PC-3 (cell line): ENCODE data around the gene DNMT3L. TPM values are rescaled to one million over a fixed set of nuclear protein-coding genes. Genes with fewer than 3 reads are reported as not detected.
A peak's percentile ranks its signal among the peaks of the same experiment; 100 is the strongest.

Source experiments
- ATAC-seq: fragments of 200-7000 bp; cut with Tn5 transposase; 2 replicates; pipeline ENCODE4 v1.9.1; 2020; ENCODE audit warnings: mild to moderate bottlenecking, moderate library complexity
- BruUV-seq: library from RNA; stranded (reverse); fragments of 400-500 nt; replicated peaks from 2 replicates; lab custom pipeline; 2021; lab: Mats Ljungman, UMichigan
- CTCF ChIA-PET: fragments of 300-600 bp; sonication (Branson Sonifier 250); formaldehyde crosslinking; loops from one replicate; lab custom pipeline; 2022; ENCODE audit warnings: antibody characterized with exemption; lab: Charles Lee
- POLR2A ChIA-PET: fragments of 300-600 bp; sonication (Branson Sonifier 250); formaldehyde crosslinking; loops from one replicate; lab custom pipeline; 2022; ENCODE audit warnings: antibody characterized with exemption; ENCODE audit not compliant: unreplicated experiment; lab: Charles Lee
- DNase-seq: peaks from one replicate; pipeline ENCODE4 v3.0.0-alpha.2; 2015
- H2AFZ ChIP-seq: fragments of 300-600 bp; sonication (generic); 2 replicates; pipeline ENCODE4 v1.6.0; 2016; ENCODE audit warnings: antibody characterized with exemption, low read length
- H3F3A ChIP-seq: fragments of 300-600 bp; sonication (generic); one replicate; pipeline ENCODE4 v1.6.0; 2017; ENCODE audit warnings: antibody characterized with exemption, low read length, control low read depth, mild to moderate bottlenecking; ENCODE audit not compliant: unreplicated experiment
- H3K27ac ChIP-seq: fragments of 300-600 bp; sonication (generic); 2 replicates; pipeline ENCODE4 v1.5.1; 2016; ENCODE audit warnings: mild to moderate bottlenecking, low read length
- H3K27me3 ChIP-seq: fragments of 300-600 bp; sonication (generic); 2 replicates; pipeline ENCODE4 v1.6.1; 2016; ENCODE audit warnings: low read length, mixed read lengths
- H3K36me3 ChIP-seq: fragments of 300-600 bp; sonication (generic); 2 replicates; pipeline ENCODE4 v1.6.1; 2016; ENCODE audit warnings: low read depth, mixed run types, low read length, mixed read lengths
- H3K4me1 ChIP-seq: fragments of 300-600 bp; sonication (generic); 2 replicates; pipeline ENCODE4 v1.5.1; 2016; ENCODE audit warnings: low read length; ENCODE audit not compliant: insufficient read depth
- H3K4me2 ChIP-seq: fragments of 300-600 bp; sonication (generic); 2 replicates; pipeline ENCODE4 v1.6.0; 2016; ENCODE audit warnings: low read length
- H3K4me3 ChIP-seq: fragments of 300-600 bp; sonication (generic); 2 replicates; pipeline ENCODE4 v1.5.1; 2016; ENCODE audit warnings: mild to moderate bottlenecking, low read length, mixed read lengths
- H3K79me2 ChIP-seq: fragments of 300-600 bp; sonication (generic); 2 replicates; pipeline ENCODE4 v1.6.1; 2017; ENCODE audit warnings: low read length, mixed read lengths
- H3K9ac ChIP-seq: fragments of 300-600 bp; sonication (generic); 2 replicates; pipeline ENCODE4 v1.6.0; 2016; ENCODE audit warnings: mild to moderate bottlenecking, low read length
- H3K9me2 ChIP-seq: fragments of 300-600 bp; sonication (generic); replicated peaks from 2 replicates; pipeline ENCODE4 v1.6.1; 2016; ENCODE audit warnings: mixed run types, low read length, mixed read lengths
- H3K9me3 ChIP-seq: fragments of 300-600 bp; sonication (generic); 2 replicates; pipeline ENCODE4 v1.6.1; 2016; ENCODE audit warnings: low read length, mixed read lengths
- H4K20me1 ChIP-seq: fragments of 300-600 bp; sonication (generic); 2 replicates; pipeline ENCODE4 v1.6.1; 2016; ENCODE audit warnings: low read length, mixed read lengths
- CTCF ChIP-seq: fragments of 300-600 bp; sonication (generic); conservative IDR thresholded peaks from 2 replicates; pipeline ENCODE4 v1.5.1; 2017; ENCODE audit warnings: antibody characterized with exemption, low read depth, mild to moderate bottlenecking, low read length
- EZH2 ChIP-seq: fragments of 300-600 bp; sonication (generic); IDR thresholded peaks from one replicate; pipeline ENCODE4 v1.6.1; 2017; ENCODE audit warnings: antibody characterized with exemption, mild to moderate bottlenecking, low read length; ENCODE audit not compliant: unreplicated experiment
- EZH2phosphoT487 ChIP-seq: fragments of 300-600 bp; sonication (generic); IDR thresholded peaks from 2 replicates; pipeline ENCODE4 v1.6.1; 2018; ENCODE audit warnings: mild to moderate bottlenecking, antibody characterized with exemption, low read length, borderline replicate concordance
- intact Hi-C: fragments of 100-400 bp; cut with micrococcal nuclease; formaldehyde crosslinking; loops from 2 replicates; pipeline ENCODE4 v1.9.0; 2023
- total RNA-seq: library from RNA; depleted of rRNA; stranded (reverse); fragments of >200 nt; gene quantifications from 2 replicates; pipeline ENCODE4 v1.2.3, GENCODE V29; 2014

The DNMT3L gene
- total RNA-seq, 1 experiment from 2014 or later = not detected

GRCh38 chr21:44286086-44286715 is 24.5 kb upstream of the DNMT3L start:
- Histone ChIP-seq H4K20me1 (no peaks in the 10 kb centered on the region), H3K9ac (no peak overlapping the region), H3K27ac (no peak overlapping the region), H3K4me1 (no peaks in the 10 kb centered on the region), H3K79me2 (no peaks in the 10 kb centered on the region), H3K4me2 (no peak overlapping the region), H2AFZ (no peak overlapping the region), H3F3A (no peaks in the 10 kb centered on the region), H3K9me3 (no peaks in the 10 kb centered on the region), H3K36me3 (no peaks in the 10 kb centered on the region), H3K27me3 (no peaks in the 10 kb centered on the region), H3K9me2 (no peaks in the 10 kb centered on the region), H3K4me3 (no peak overlapping the region)
- CTCF ChIA-PET = no interaction called here
- no TSS peak for BruUV-seq
- POLR2A ChIA-PET = no interaction called here
- intact Hi-C loops = no loop called here
- DNase-seq (no peak), ATAC-seq (no peak)
- TF ChIP-seq EZH2phosphoT487 (no peak), CTCF (no peak), EZH2 (no peak)

- H3K27ac ChIP-seq = no peak within 1 kb of the TSS
- no peaks in the 10 kb centered on the region for H3K79me2 ChIP-seq
- no TSS peak for BruUV-seq
- H3K9me2 ChIP-seq = no peaks in the 10 kb centered on the region
- no peak within 1 kb of the TSS for H2AFZ ChIP-seq
- DNase-seq = no peak
- no peaks in the 10 kb centered on the region for H3K36me3 ChIP-seq
- TF ChIP-seq EZH2 (no peak), EZH2phosphoT487 (no peak), CTCF (no peak)
- ATAC-seq = peak; percentile 36; the same call in 1 of the 2 replicates
- intact Hi-C loops = no loop called here
- H3K9me3 ChIP-seq = no peaks in the 10 kb centered on the region
- H3K27me3 ChIP-seq = no peaks in the 10 kb centered on the region
- ChIA-PET POLR2A (no interaction called here), CTCF (no interaction called here)
- no peaks in the 10 kb centered on the region for H3K4me1 ChIP-seq
- no peaks in the 10 kb centered on the region for H3F3A ChIP-seq
- no peaks in the 10 kb centered on the region for H4K20me1 ChIP-seq
- H3K4me2 ChIP-seq = no peak within 1 kb of the TSS
- H3K9ac ChIP-seq = no peak within 1 kb of the TSS
- no peak within 1 kb of the TSS for H3K4me3 ChIP-seq
These were observed 23.7 kb upstream of the DNMT3L start, which contains the start of gene AIRE for GRCh38 chr21:44285138-44285992. AIRE (plus strand) TSS chr21:44285876; CDS start chr21:44286007, 131 bp downstream.
